Stomach (tissue), 4 donors: ENCODE data around the gene ARMH1.

Source experiments
- CTCF ChIP-seq, 7 experiments: fragments of 450-650 bp in 4 of 7; fragments of 200-600 bp in 3 of 7; sonication (generic) in 3 of 7; IDR thresholded peaks; one replicate each; pipeline ENCODE4 v1.5.1; 2016 to 2019; ENCODE audit warnings: antibody characterized with exemption in 7 of 7, control low read depth in 2 of 7, mild to moderate bottlenecking in 1 of 7
- EP300 ChIP-seq: sonication (generic); formaldehyde crosslinking; IDR thresholded peaks from one replicate; pipeline ENCODE4 v1.6.1; 2017; ENCODE audit warnings: antibody characterized with exemption
- POLR2A ChIP-seq, 4 donors: fragments of 450-650 bp; IDR thresholded peaks; one replicate each; pipeline ENCODE4 v1.6.1; 2016; ENCODE audit warnings: antibody characterized with exemption in 4 of 4, control low read depth in 2 of 4, mild to moderate bottlenecking in 1 of 4, moderate library complexity in 1 of 4
- POLR2AphosphoS5 ChIP-seq, 3 donors: sonication (generic); formaldehyde crosslinking; IDR thresholded peaks; one replicate each; pipeline ENCODE4 v1.6.1; 2016; ENCODE audit warnings: antibody characterized with exemption in 3 of 3

GRCh38 chr1:44642925-44643324, 31.6 kb upstream of the ARMH1 start:
- TF ChIP-seq POLR2A (IDR thresholded peaks at IDR 0.05) (no peak), CTCF (IDR thresholded peaks at IDR 0.05) (no peak), EP300 (no peak), POLR2AphosphoS5 (IDR thresholded peaks at IDR 0.05) (no peak)
